ENCODE data around the gene SAPCD1. TPM values are rescaled to one million over a fixed set of nuclear protein-coding genes. Genes with fewer than 3 reads are reported as not detected.

The SAPCD1 gene
- total RNA-seq, 1 experiment from 2014 or later, result 13.0 TPM

DNA sequence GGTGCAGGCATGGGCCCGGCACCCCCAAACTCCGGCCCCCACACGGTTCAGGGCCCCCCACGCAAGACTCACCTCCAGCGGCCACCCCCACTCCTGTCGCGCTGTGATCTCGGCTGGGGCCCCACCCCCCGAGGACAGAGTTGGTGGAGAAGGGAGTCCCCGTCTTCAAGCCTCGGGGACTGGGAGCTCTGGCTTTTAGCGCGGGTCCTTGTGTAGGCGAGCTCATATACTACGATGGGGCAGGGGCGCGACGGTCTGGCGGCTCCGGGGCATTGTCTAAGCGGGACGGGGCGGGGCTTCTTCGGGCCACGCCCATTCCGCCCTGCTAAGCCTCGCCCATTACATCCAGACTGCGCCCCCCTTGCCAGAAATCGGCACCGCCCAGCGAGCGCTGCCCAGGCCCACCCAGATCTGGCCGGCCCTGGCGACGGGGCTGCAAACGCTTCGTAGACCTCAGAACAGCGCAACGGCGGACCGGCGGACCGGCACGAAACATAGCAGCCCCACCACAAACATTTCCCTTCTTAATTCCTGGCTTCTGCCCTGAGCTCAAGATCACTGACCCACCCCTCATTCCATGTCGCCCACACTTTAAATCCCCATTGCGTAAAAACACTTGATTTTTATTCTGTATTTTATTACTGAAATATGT, 32.4 kb upstream of the SAPCD1 start:
- peak; percentile 78 to 87 for DNase-seq
- Histone ChIP-seq H3K27me3 (replicated peaks; ENCODE audit: control insufficient read depth, insufficient read depth, low read length) (no peaks in the 10 kb centered on the region), H3K4me1 (peaks cover 16% of the 10 kb centered on the region), H3K4me3 (ENCODE audit: low read depth, low read length) (peak overlapping the region; percentile 58), H3K9me3 (no peaks in the 10 kb centered on the region), H3K36me3 (ENCODE audit: control insufficient read depth, insufficient read depth, low read length) (peaks cover 9% of the 10 kb centered on the region)
- Mint-ChIP-seq H3K36me3 (ENCODE audit: insufficient read depth, unreplicated experiment) (peaks cover 93% of the 10 kb centered on the region), H3K4me3 (ENCODE audit: unreplicated experiment) (peak overlapping the region; percentile 87), H3K9me3 (ENCODE audit: unreplicated experiment) (no peaks in the 10 kb centered on the region), H3K27ac (ENCODE audit: unreplicated experiment) (peak overlapping the region; percentile 84), H3K4me1 (ENCODE audit: low read depth, unreplicated experiment) (peaks cover 27% of the 10 kb centered on the region), H3K27me3 (ENCODE audit: insufficient read depth, unreplicated experiment) (no peaks in the 10 kb centered on the region)
- intact Hi-C loops (cut with micrococcal nuclease; ENCODE audit: unreplicated experiment), result loop anchor here (1.0 kb wide), 6 partner anchors 8 to 100 kb away; no protein-coding TSS in a partner anchor
- POLR2A ChIA-PET, result interaction anchor here (0.5 to 2.0 kb wide), 12 partner anchors 8 to 133 kb away, joined by 3 to 59 read pairs (median 6); partner anchors contain the start of genes ABHD16A, HSPA1A, HSPA1B and HSPA1L
- TSS peak; percentile 41 for BruUV-seq (replicated peaks)
- TF ChIP-seq CTCF (IDR thresholded peaks at IDR 0.05; ENCODE audit: insufficient read depth in 1 of 2, low read depth in 1 of 2, low read length in 1 of 2, severe bottlenecking in 1 of 2, unreplicated experiment in 1 of 2), result peak in 1 of 2 experiments; percentile 14
- CTCF ChIA-PET, result interaction anchor here (0.6 to 2.5 kb wide), 17 partner anchors 9 to 414 kb away, joined by 3 to 30 read pairs (median 4); partner anchors contain the start of genes HSPA1B, LSM2, LY6G5C and MSH5

GRCh38 chr6:31730631-31731086, 31.8 kb upstream of the SAPCD1 start:
- BruUV-seq (replicated peaks), result no TSS peak
- Histone ChIP-seq H3K9me3 (no peaks in the 10 kb centered on the region), H3K4me1 (peaks cover 16% of the 10 kb centered on the region), H3K36me3 (ENCODE audit: control insufficient read depth, insufficient read depth, low read length) (peaks cover 9% of the 10 kb centered on the region), H3K27me3 (replicated peaks; ENCODE audit: control insufficient read depth, insufficient read depth, low read length) (no peaks in the 10 kb centered on the region), H3K4me3 (ENCODE audit: low read depth, low read length) (no peak overlapping the region)
- H3K4me3 Mint-ChIP-seq (ENCODE audit: unreplicated experiment), result peak overlapping the region; percentile 87
- ChIA-PET POLR2A (interaction anchor here (0.5 to 2.0 kb wide), 8 partner anchors 8 to 1242 kb away, joined by 3 to 59 read pairs (median 6); partner anchors contain the start of genes HSPA1B, MSH5 and NEU1), CTCF (interaction anchor here (1.2 to 2.5 kb wide), 7 partner anchors 9 to 97 kb away, joined by 3 to 30 read pairs (median 5); partner anchors contain the start of genes HSPA1B and MSH5)
- H3K27ac Mint-ChIP-seq (ENCODE audit: unreplicated experiment), result peak overlapping the region; percentile 84
- TF ChIP-seq CTCF (IDR thresholded peaks at IDR 0.05; ENCODE audit: insufficient read depth in 1 of 2, low read depth in 1 of 2, low read length in 1 of 2, severe bottlenecking in 1 of 2, unreplicated experiment in 1 of 2), result no peak
- no peaks in the 10 kb centered on the region for H3K27me3 Mint-ChIP-seq (ENCODE audit: insufficient read depth, unreplicated experiment)
- DNase-seq, result no peak
- peaks cover 27% of the 10 kb centered on the region for H3K4me1 Mint-ChIP-seq (ENCODE audit: low read depth, unreplicated experiment)
- H3K9me3 Mint-ChIP-seq (ENCODE audit: unreplicated experiment), result no peaks in the 10 kb centered on the region
- intact Hi-C loops (cut with micrococcal nuclease; ENCODE audit: unreplicated experiment), result loop anchor here (1.0 kb wide), 1 partner anchor 8 kb away; no protein-coding TSS in a partner anchor
- peaks cover 96% of the 10 kb centered on the region for H3K36me3 Mint-ChIP-seq (ENCODE audit: insufficient read depth, unreplicated experiment)

DNA sequence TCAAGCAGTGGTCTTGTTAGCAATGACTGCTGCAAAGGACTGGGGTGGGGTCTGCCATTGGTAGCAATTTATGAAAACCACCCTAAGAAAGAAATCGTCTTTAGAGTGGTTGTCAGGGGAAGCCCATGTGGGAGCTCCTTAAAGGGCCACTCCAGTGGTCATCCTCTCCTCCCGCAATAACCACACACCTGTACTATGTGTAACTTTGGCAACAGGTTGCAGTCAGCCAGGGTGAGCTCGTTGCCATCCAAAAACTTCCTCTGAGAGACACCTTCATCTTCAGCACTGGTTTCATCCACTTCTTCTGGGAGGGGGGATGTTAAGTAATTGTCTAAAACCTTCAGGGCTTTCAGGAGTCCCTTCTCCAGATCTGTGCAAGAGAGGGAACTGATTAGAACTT, 30.4 kb upstream of the SAPCD1 start:
- H3K27me3 ChIP-seq (replicated peaks; ENCODE audit: control insufficient read depth, insufficient read depth, low read length), result no peaks in the 10 kb centered on the region
- no TSS peak for BruUV-seq (replicated peaks)
- H3K4me3 ChIP-seq (ENCODE audit: low read depth, low read length), result no peak overlapping the region
- ChIA-PET POLR2A (no interaction called here), CTCF (no interaction called here)
- intact Hi-C loops (cut with micrococcal nuclease; ENCODE audit: unreplicated experiment), result no loop called here
- peaks cover 27% of the 10 kb centered on the region for H3K4me1 Mint-ChIP-seq (ENCODE audit: low read depth, unreplicated experiment)
- H3K4me1 ChIP-seq, result peaks cover 20% of the 10 kb centered on the region
- peaks cover 9% of the 10 kb centered on the region for H3K36me3 ChIP-seq (ENCODE audit: control insufficient read depth, insufficient read depth, low read length)
- no peaks in the 10 kb centered on the region for H3K27me3 Mint-ChIP-seq (ENCODE audit: insufficient read depth, unreplicated experiment)
- H3K27ac Mint-ChIP-seq (ENCODE audit: unreplicated experiment), result no peak overlapping the region
- no peak for DNase-seq
- H3K9me3 Mint-ChIP-seq (ENCODE audit: unreplicated experiment), result no peaks in the 10 kb centered on the region
- H3K36me3 Mint-ChIP-seq (ENCODE audit: insufficient read depth, unreplicated experiment), result peaks cover 97% of the 10 kb centered on the region
- TF ChIP-seq CTCF (IDR thresholded peaks at IDR 0.05; ENCODE audit: insufficient read depth in 1 of 2, low read depth in 1 of 2, low read length in 1 of 2, severe bottlenecking in 1 of 2, unreplicated experiment in 1 of 2), result no peak
- H3K4me3 Mint-ChIP-seq (ENCODE audit: unreplicated experiment), result no peak overlapping the region
- no peaks in the 10 kb centered on the region for H3K9me3 ChIP-seq
